Stomach smooth muscle (tissue), 2 donors: Measurements from ENCODE around the gene CGREF1.

Experiments
- H3K27ac ChIP-seq: one replicate; pipeline ENCODE4 v1.7.0; 2013; ENCODE audit warnings: mild to moderate bottlenecking, low read length, inconsistent platforms
- H3K27me3 ChIP-seq, 2 donors: one replicate each; pipeline ENCODE4 v1.7.0; 2013; ENCODE audit warnings: low read length in 2 of 2; ENCODE audit not compliant: insufficient read depth in 2 of 2, control insufficient read depth in 1 of 2
- H3K36me3 ChIP-seq, 2 donors: one replicate each; pipeline ENCODE4 v1.7.0; 2013; ENCODE audit warnings: low read length in 2 of 2; ENCODE audit not compliant: control insufficient read depth in 2 of 2, insufficient read depth in 2 of 2
- H3K4me1 ChIP-seq: one replicate; pipeline ENCODE4 v1.7.0; 2013; ENCODE audit warnings: low read length; ENCODE audit not compliant: control insufficient read depth, insufficient read depth
- H3K4me3 ChIP-seq, 2 donors: one replicate each; pipeline ENCODE4 v1.7.0; 2013; ENCODE audit warnings: low read length in 2 of 2
- H3K9ac ChIP-seq, 2 donors: one replicate each; pipeline ENCODE4 v1.7.0; 2013; ENCODE audit warnings: low read length in 2 of 2, mild to moderate bottlenecking in 1 of 2
- H3K9me3 ChIP-seq, 2 donors: one replicate each; pipeline ENCODE4 v1.7.0; 2013; ENCODE audit warnings: low read length in 2 of 2; ENCODE audit not compliant: control insufficient read depth in 2 of 2
- donor health status: healthy.
- donor health status: Pancreatic carcinoma.

Gene CGREF1

DNA sequence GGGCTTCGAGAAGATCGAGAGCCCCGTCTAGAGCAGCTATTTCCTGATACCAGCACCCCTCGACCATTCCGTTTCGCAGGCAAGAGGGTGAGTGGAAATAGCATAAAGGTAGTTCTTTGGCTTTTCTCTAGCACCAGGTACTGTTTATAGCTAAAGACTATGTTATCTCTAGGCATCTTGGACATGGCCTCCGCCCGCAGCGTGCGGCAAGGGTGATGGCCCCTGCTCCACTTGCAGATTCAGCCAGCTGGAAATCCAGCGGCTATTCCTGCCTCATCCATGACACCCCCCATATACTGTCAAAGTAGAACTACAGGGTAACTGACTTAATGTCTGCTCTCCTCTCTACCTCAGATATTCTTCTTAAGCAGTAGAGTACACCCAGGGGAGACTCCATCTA, 64.2 kb downstream of the CGREF1 start:
- Histone ChIP-seq H3K9me3 (no peaks in the 10 kb centered on the region), H3K9ac (no peak overlapping the region), H3K27me3 (no peaks in the 10 kb centered on the region), H3K36me3 (peaks cover 38 to 45% of the 10 kb centered on the region in 2 donors), H3K27ac (no peak overlapping the region), H3K4me3 (no peak overlapping the region), H3K4me1 (peaks cover 16% of the 10 kb centered on the region)

DNA sequence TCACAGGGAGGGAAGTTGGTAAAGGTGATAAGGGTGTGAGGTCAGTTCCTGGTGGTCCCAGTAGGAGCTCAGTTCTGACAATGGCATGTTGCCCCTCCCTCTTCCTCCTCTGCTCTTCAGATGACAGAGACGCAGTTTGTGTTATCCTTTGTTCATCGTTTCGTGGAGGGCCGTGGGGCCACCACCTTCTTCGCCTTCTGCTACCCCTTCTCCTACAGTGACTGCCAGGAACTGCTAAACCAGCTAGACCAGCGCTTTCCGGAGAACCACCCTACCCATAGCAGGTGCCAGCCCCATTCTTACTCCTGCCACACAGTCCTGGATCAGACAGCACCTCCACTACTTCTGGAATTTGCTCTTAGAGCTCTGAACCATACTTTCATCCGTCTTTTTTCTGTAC, 65.2 kb downstream of the CGREF1 start:
- Histone ChIP-seq H3K27ac (peak overlapping the region; percentile 75), H3K27me3 (no peaks in the 10 kb centered on the region), H3K9me3 (no peaks in the 10 kb centered on the region), H3K4me1 (peaks cover 23% of the 10 kb centered on the region), H3K4me3 (no peak overlapping the region), H3K36me3 (peaks cover 38 to 42% of the 10 kb centered on the region in 2 donors), H3K9ac (no peak overlapping the region)

DNA sequence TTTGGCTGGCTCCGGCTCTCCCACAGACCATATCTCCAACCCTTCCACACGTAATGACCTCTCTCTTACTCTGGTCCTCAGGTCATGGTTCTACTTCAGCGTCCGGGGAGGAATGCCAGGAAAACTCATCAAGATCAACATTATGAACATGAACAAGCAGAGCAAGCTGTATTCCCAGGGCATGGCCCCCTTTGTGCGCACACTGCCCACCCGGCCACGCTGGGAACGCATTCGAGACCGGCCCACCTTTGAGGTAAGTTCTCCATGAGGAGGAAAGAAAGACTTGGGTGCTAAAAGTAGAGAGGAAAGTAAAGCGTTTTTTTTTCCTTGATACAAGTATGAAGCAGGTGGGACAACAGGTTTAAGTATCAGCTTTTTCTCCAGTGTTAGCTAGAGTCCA, 65.6 kb downstream of the CGREF1 start:
- no peaks in the 10 kb centered on the region for H3K27me3 ChIP-seq
- no peaks in the 10 kb centered on the region for H3K9me3 ChIP-seq
- H3K4me1 ChIP-seq: peaks cover 23% of the 10 kb centered on the region
- H3K27ac ChIP-seq: peak overlapping the region; percentile 75
- H3K36me3 ChIP-seq: peaks cover 34 to 38% of the 10 kb centered on the region in 2 donors
- H3K9ac ChIP-seq: no peak overlapping the region
- no peak overlapping the region for H3K4me3 ChIP-seq

DNA sequence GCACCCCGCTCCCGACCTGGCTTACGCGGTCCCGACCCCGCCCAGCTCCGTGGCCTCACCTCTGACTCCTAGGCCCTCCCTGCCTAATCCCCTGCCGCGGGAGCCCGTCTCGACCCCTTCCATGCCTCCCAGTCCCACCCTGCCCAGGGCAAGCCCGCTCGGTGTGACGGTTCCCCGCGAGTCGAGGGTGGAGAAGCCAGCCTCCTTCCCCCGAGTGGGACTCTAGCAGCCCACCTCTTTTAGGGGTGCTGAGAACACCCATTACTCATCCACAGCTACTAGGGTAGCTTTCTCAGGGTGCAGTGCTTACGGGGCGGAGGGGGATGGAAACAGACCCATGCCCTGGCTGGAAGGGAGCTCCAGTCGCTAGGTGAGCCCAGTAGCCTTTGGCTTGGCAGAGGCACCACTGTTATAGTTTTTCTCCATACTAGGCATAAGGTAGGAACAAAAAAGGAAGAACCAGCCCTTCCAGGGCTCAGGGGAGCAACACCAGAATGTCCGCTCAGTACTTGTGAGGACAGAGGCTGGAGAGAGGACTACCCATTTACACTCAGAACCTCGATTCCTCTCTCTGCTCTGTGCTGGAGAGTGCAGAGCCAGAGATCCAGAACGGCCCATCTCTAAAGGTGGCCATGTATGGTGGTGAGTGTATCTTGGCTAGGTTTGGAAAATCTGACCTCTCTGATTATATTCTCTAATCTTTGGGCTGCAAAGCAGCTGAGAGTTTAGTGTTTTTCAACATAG, 66.9 kb downstream of the CGREF1 start:
- Histone ChIP-seq H3K27me3 (no peaks in the 10 kb centered on the region), H3K36me3 (peaks cover 30 to 31% of the 10 kb centered on the region in 2 donors), H3K9me3 (no peaks in the 10 kb centered on the region), H3K4me3 (peak overlapping the region; percentile 73 to 78), H3K9ac (peak overlapping the region; percentile 76 to 77), H3K4me1 (peaks cover 23% of the 10 kb centered on the region), H3K27ac (peak overlapping the region; percentile 75)

DNA sequence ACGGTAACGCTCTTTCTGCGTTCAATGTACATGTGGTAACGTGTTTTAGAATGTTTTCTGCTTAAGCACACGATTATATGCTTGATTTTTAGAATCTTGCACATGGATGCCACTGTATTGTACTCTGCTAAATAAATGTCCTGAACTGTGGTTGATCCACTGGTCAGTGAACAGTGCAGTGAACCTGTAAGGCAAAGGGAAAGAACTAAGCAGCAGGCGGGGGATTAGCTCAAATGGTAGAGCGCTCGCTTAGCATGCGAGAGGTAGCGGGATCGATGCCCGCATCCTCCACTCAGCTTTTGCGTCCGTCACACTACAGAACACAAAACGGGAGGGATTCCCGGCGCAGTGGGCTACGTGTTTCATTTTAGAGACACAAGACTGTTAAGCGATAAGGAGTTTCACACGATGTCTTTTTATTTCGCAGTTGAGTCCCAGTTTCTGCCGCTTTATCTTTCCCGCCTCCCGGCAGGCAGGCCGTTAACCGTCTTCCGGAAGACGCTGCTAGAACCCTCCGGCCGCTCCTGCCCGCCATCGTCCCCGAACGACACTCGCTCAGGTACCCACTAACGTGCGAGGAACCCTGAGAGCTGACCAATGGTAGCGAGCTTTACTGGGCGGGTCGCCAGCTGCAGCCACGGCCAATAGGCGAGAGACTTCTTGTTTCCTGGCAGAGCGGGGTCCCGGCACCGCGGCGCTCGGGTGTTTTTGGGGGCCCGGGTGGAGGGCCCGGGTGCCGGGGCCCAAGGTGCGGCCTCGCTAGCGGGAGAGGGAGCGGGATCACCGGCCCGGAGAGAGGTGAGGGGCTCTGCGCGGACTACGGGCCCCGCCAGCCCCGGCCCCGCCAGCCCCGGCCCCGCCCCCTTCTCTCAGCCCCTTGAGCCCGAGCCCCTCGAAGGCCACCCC, 67.7 kb downstream of the CGREF1 start, which contains the start of gene AGBL5:
AGBL5 (plus strand) TSS at position 673 of the 906 bp plus-strand sequence. CDS start 1,291 bp downstream, outside the sequence.
- peak within 1 kb of the TSS; percentile 78 to 97 for H3K4me3 ChIP-seq
- H3K36me3 ChIP-seq: peaks cover 24 to 25% of the 10 kb centered on the region in 2 donors
- H3K9ac ChIP-seq: peak within 1 kb of the TSS; percentile 76 to 77
- H3K27me3 ChIP-seq: no peaks in the 10 kb centered on the region
- H3K27ac ChIP-seq: peak within 1 kb of the TSS; percentile 75
- no peaks in the 10 kb centered on the region for H3K9me3 ChIP-seq
- peaks cover 23% of the 10 kb centered on the region for H3K4me1 ChIP-seq
